ENCODE results near the gene WDR6.

Gene WDR6, protein sequence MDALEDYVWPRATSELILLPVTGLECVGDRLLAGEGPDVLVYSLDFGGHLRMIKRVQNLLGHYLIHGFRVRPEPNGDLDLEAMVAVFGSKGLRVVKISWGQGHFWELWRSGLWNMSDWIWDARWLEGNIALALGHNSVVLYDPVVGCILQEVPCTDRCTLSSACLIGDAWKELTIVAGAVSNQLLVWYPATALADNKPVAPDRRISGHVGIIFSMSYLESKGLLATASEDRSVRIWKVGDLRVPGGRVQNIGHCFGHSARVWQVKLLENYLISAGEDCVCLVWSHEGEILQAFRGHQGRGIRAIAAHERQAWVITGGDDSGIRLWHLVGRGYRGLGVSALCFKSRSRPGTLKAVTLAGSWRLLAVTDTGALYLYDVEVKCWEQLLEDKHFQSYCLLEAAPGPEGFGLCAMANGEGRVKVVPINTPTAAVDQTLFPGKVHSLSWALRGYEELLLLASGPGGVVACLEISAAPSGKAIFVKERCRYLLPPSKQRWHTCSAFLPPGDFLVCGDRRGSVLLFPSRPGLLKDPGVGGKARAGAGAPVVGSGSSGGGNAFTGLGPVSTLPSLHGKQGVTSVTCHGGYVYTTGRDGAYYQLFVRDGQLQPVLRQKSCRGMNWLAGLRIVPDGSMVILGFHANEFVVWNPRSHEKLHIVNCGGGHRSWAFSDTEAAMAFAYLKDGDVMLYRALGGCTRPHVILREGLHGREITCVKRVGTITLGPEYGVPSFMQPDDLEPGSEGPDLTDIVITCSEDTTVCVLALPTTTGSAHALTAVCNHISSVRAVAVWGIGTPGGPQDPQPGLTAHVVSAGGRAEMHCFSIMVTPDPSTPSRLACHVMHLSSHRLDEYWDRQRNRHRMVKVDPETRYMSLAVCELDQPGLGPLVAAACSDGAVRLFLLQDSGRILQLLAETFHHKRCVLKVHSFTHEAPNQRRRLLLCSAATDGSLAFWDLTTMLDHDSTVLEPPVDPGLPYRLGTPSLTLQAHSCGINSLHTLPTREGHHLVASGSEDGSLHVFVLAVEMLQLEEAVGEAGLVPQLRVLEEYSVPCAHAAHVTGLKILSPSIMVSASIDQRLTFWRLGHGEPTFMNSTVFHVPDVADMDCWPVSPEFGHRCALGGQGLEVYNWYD

GRCh38 chr3:49007068-49007770 lies at the start of gene WDR6:
TSS of gene WDR6 (plus strand) at chr3:49007391. CDS start at chr3:49007432, 41 bp downstream.
- Histone ChIP-seq H3K27ac (ENCODE audit: low read depth in 2 of 2, low read length in 2 of 2) (peak within 1 kb of the TSS; percentile 97 to 99), H3K36me3 (ENCODE audit: control insufficient read depth in 2 of 2, insufficient read depth in 2 of 2, low read length in 2 of 2) (peaks cover 4 to 12% of the 10 kb centered on the region in 2 donors), H3K4me3 (ENCODE audit: low read length in 2 of 2) (peak within 1 kb of the TSS; percentile 87 to 94), H3K4me1 (ENCODE audit: control insufficient read depth in 2 of 2, insufficient read depth in 2 of 2, low read length in 2 of 2) (peaks cover 16 to 18% of the 10 kb centered on the region in 2 donors), H3K27me3 (ENCODE audit: control insufficient read depth in 2 of 2, insufficient read depth in 2 of 2, low read length in 2 of 2) (no peaks in the 10 kb centered on the region), H3K9ac (ENCODE audit: low read depth in 1 of 2, low read length in 2 of 2) (peak within 1 kb of the TSS; percentile 91 to 97), H3K9me3 (ENCODE audit: control insufficient read depth in 2 of 2, low read length in 2 of 2) (no peaks in the 10 kb centered on the region)

DNA sequence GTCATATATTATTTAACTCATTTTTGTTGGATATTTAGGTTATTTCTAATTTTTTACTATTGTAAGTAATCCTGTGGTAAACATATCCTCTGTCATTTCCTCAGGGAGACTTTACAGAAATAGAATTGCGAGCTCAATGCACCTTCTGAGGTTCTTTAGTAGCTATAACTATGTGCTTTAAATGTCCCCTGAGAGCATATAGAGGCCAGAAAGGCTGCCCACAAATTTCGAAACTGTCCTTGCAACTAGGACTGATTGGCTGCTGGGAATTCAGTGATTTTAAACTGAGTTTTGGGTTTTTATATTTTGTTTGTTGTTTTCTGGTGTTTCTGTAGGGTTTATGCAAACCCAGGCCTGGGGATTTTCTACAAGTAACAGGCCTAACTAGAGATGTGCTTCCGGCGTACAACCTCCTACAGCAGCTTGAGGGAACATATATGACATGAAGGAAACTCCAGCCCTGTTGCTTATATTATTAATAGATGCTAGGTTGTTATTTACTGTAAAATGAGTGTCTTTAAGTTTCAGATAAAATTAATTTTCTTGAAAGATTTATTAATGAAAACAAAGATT lies 46.3 kb upstream of the WDR6 start:
- Histone ChIP-seq H3K27me3 (ENCODE audit: control insufficient read depth in 2 of 2, insufficient read depth in 2 of 2, low read length in 2 of 2) (no peaks in the 10 kb centered on the region), H3K9ac (ENCODE audit: low read depth in 1 of 2, low read length in 2 of 2) (no peak overlapping the region), H3K36me3 (ENCODE audit: control insufficient read depth in 2 of 2, insufficient read depth in 2 of 2, low read length in 2 of 2) (peaks cover 14 to 21% of the 10 kb centered on the region in 2 donors), H3K9me3 (ENCODE audit: control insufficient read depth in 2 of 2, low read length in 2 of 2) (no peaks in the 10 kb centered on the region), H3K4me1 (ENCODE audit: control insufficient read depth in 2 of 2, insufficient read depth in 2 of 2, low read length in 2 of 2) (peaks cover 0 to 7% of the 10 kb centered on the region in 2 donors), H3K4me3 (ENCODE audit: low read length in 2 of 2) (no peak overlapping the region), H3K27ac (ENCODE audit: low read depth in 2 of 2, low read length in 2 of 2) (no peak overlapping the region)

GRCh38 chr3:48962340-48962739 lies 44.9 kb upstream of the WDR6 start:
- Histone ChIP-seq H3K9me3 (ENCODE audit: control insufficient read depth in 2 of 2, low read length in 2 of 2) (no peaks in the 10 kb centered on the region), H3K4me3 (ENCODE audit: low read length in 2 of 2) (no peak overlapping the region), H3K27ac (ENCODE audit: low read depth in 2 of 2, low read length in 2 of 2) (no peak overlapping the region), H3K36me3 (ENCODE audit: control insufficient read depth in 2 of 2, insufficient read depth in 2 of 2, low read length in 2 of 2) (peaks cover 18 to 28% of the 10 kb centered on the region in 2 donors), H3K27me3 (ENCODE audit: control insufficient read depth in 2 of 2, insufficient read depth in 2 of 2, low read length in 2 of 2) (no peaks in the 10 kb centered on the region), H3K4me1 (ENCODE audit: control insufficient read depth in 2 of 2, insufficient read depth in 2 of 2, low read length in 2 of 2) (peaks cover 8 to 21% of the 10 kb centered on the region in 2 donors), H3K9ac (ENCODE audit: low read depth in 1 of 2, low read length in 2 of 2) (no peak overlapping the region)

DNA sequence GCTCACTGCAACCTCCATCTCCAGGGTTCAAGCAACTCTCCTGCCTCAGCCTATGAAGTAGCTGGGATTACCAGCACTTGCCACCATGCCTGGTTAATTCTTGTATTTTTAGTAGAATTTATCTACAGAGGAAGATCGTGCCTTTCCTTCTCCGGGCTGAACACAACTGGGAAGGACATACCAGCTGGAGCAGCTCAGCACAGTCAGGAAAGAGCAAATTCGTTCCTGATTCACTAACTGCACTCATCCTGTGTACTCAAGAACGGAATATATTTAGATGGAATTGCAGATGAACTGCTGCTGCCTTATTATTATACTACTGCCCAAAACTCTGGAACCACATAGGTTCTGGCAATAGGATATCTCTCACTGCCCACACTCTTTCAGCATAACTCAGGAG lies 44.3 kb upstream of the WDR6 start:
- no peak overlapping the region for H3K9ac ChIP-seq (ENCODE audit: low read depth in 1 of 2, low read length in 2 of 2)
- no peak overlapping the region for H3K27ac ChIP-seq (ENCODE audit: low read depth in 2 of 2, low read length in 2 of 2)
- H3K36me3 ChIP-seq (ENCODE audit: control insufficient read depth in 2 of 2, insufficient read depth in 2 of 2, low read length in 2 of 2) = peaks cover 22 to 27% of the 10 kb centered on the region in 2 donors
- H3K9me3 ChIP-seq (ENCODE audit: control insufficient read depth in 2 of 2, low read length in 2 of 2) = no peaks in the 10 kb centered on the region
- H3K27me3 ChIP-seq (ENCODE audit: control insufficient read depth in 2 of 2, insufficient read depth in 2 of 2, low read length in 2 of 2) = no peaks in the 10 kb centered on the region
- peaks cover 8 to 22% of the 10 kb centered on the region in 2 donors for H3K4me1 ChIP-seq (ENCODE audit: control insufficient read depth in 2 of 2, insufficient read depth in 2 of 2, low read length in 2 of 2)
- H3K4me3 ChIP-seq (ENCODE audit: low read length in 2 of 2) = no peak overlapping the region

DNA sequence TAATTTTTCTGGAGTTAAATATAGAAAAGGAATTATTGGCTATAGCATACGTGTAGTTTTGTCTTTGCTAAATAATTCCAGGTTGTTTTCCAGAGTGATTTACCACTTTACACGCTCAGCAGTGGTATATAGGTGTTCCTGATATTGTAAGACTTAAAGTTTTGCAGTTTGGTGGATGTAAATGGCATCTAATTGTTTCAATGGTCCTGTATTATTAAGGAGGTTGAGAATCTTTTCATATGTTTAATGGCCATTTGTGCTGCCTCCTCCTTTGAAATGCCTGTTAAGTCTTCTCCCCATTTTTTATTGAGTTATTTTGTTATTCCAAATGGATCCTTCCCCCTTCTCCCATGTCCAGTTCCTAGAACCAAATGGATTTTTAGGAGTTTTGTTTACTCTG lies 43.6 kb upstream of the WDR6 start:
- peaks cover 27 to 29% of the 10 kb centered on the region in 2 donors for H3K36me3 ChIP-seq (ENCODE audit: control insufficient read depth in 2 of 2, insufficient read depth in 2 of 2, low read length in 2 of 2)
- no peaks in the 10 kb centered on the region for H3K9me3 ChIP-seq (ENCODE audit: control insufficient read depth in 2 of 2, low read length in 2 of 2)
- peaks cover 8 to 22% of the 10 kb centered on the region in 2 donors for H3K4me1 ChIP-seq (ENCODE audit: control insufficient read depth in 2 of 2, insufficient read depth in 2 of 2, low read length in 2 of 2)
- H3K9ac ChIP-seq (ENCODE audit: low read depth in 1 of 2, low read length in 2 of 2) = no peak overlapping the region
- no peaks in the 10 kb centered on the region for H3K27me3 ChIP-seq (ENCODE audit: control insufficient read depth in 2 of 2, insufficient read depth in 2 of 2, low read length in 2 of 2)
- no peak overlapping the region for H3K4me3 ChIP-seq (ENCODE audit: low read length in 2 of 2)
- no peak overlapping the region for H3K27ac ChIP-seq (ENCODE audit: low read depth in 2 of 2, low read length in 2 of 2)

- Histone ChIP-seq H3K27me3 (ENCODE audit: control insufficient read depth in 2 of 2, insufficient read depth in 2 of 2, low read length in 2 of 2) (no peaks in the 10 kb centered on the region), H3K4me3 (ENCODE audit: low read length in 2 of 2) (no peak overlapping the region), H3K9me3 (ENCODE audit: control insufficient read depth in 2 of 2, low read length in 2 of 2) (no peaks in the 10 kb centered on the region), H3K27ac (ENCODE audit: low read depth in 2 of 2, low read length in 2 of 2) (peak overlapping the region; percentile 13 to 35), H3K4me1 (ENCODE audit: control insufficient read depth in 2 of 2, insufficient read depth in 2 of 2, low read length in 2 of 2) (peaks cover 8 to 22% of the 10 kb centered on the region in 2 donors), H3K36me3 (ENCODE audit: control insufficient read depth in 2 of 2, insufficient read depth in 2 of 2, low read length in 2 of 2) (peaks cover 44 to 46% of the 10 kb centered on the region in 2 donors), H3K9ac (ENCODE audit: low read depth in 1 of 2, low read length in 2 of 2) (peak overlapping the region in 1 of 2 donors; percentile 3)
Observed at GRCh38 chr3:48966367-48966766, 40.8 kb upstream of the WDR6 start.

- H3K27me3 ChIP-seq (ENCODE audit: control insufficient read depth in 2 of 2, insufficient read depth in 2 of 2, low read length in 2 of 2) = no peaks in the 10 kb centered on the region
- H3K9me3 ChIP-seq (ENCODE audit: control insufficient read depth in 2 of 2, low read length in 2 of 2) = no peaks in the 10 kb centered on the region
- peaks cover 8 to 22% of the 10 kb centered on the region in 2 donors for H3K4me1 ChIP-seq (ENCODE audit: control insufficient read depth in 2 of 2, insufficient read depth in 2 of 2, low read length in 2 of 2)
- H3K27ac ChIP-seq (ENCODE audit: low read depth in 2 of 2, low read length in 2 of 2) = peak overlapping the region; percentile 13 to 35
- peaks cover 48 to 49% of the 10 kb centered on the region in 2 donors for H3K36me3 ChIP-seq (ENCODE audit: control insufficient read depth in 2 of 2, insufficient read depth in 2 of 2, low read length in 2 of 2)
- H3K4me3 ChIP-seq (ENCODE audit: low read length in 2 of 2) = peak overlapping the region; percentile 34 to 42
- no peak overlapping the region for H3K9ac ChIP-seq (ENCODE audit: low read depth in 1 of 2, low read length in 2 of 2)
Observed at GRCh38 chr3:48966876-48967361, 40.3 kb upstream of the WDR6 start.

GRCh38 chr3:48970586-48970985 lies 36.6 kb upstream of the WDR6 start:
- H3K27me3 ChIP-seq (ENCODE audit: control insufficient read depth in 2 of 2, insufficient read depth in 2 of 2, low read length in 2 of 2) = no peaks in the 10 kb centered on the region
- H3K9me3 ChIP-seq (ENCODE audit: control insufficient read depth in 2 of 2, low read length in 2 of 2) = no peaks in the 10 kb centered on the region
- H3K27ac ChIP-seq (ENCODE audit: low read depth in 2 of 2, low read length in 2 of 2) = no peak overlapping the region
- H3K9ac ChIP-seq (ENCODE audit: low read depth in 1 of 2, low read length in 2 of 2) = no peak overlapping the region
- peaks cover 62 to 69% of the 10 kb centered on the region in 2 donors for H3K36me3 ChIP-seq (ENCODE audit: control insufficient read depth in 2 of 2, insufficient read depth in 2 of 2, low read length in 2 of 2)
- peaks cover 8 to 19% of the 10 kb centered on the region in 2 donors for H3K4me1 ChIP-seq (ENCODE audit: control insufficient read depth in 2 of 2, insufficient read depth in 2 of 2, low read length in 2 of 2)
- H3K4me3 ChIP-seq (ENCODE audit: low read length in 2 of 2) = no peak overlapping the region
